DOHH2 (cell line): Measurements from ENCODE around the gene BLTP3A.

Source experiments
- H3F3A ChIP-seq: fragments of 200-600 bp; sonication (generic), shearing (Covaris generic); 2 replicates; pipeline ENCODE4 v1.6.0; 2016; ENCODE audit warnings: antibody characterized with exemption, mild to moderate bottlenecking; ENCODE audit not compliant: control insufficient read depth, insufficient read depth
- H3K27ac ChIP-seq: fragments of 200-600 bp; sonication (generic); 2 replicates; pipeline ENCODE4 v1.5.1; 2014; ENCODE audit warnings: low read depth, mild to moderate bottlenecking, low read length, moderate library complexity
- H3K27me3 ChIP-seq: fragments of 200-600 bp; sonication (generic); 2 replicates; pipeline ENCODE4 v1.6.1; 2014; ENCODE audit warnings: mild to moderate bottlenecking, low read length, mixed read lengths; ENCODE audit not compliant: control insufficient read depth
- H3K36me3 ChIP-seq: fragments of 200-600 bp; sonication (generic); 2 replicates; pipeline ENCODE4 v1.6.1; 2014; ENCODE audit warnings: mild to moderate bottlenecking, low read length, moderate library complexity, mixed read lengths; ENCODE audit not compliant: control insufficient read depth
- H3K4me1 ChIP-seq: fragments of 200-600 bp; sonication (generic); 2 replicates; pipeline ENCODE4 v1.6.1; 2014; ENCODE audit warnings: mild to moderate bottlenecking, low read length, mixed read lengths; ENCODE audit not compliant: control insufficient read depth
- H3K4me2 ChIP-seq: fragments of 200-600 bp; sonication (generic); 2 replicates; pipeline ENCODE4 v1.6.0; 2014; ENCODE audit warnings: mild to moderate bottlenecking, low read length, moderate library complexity
- H3K4me3 ChIP-seq: fragments of 200-600 bp; sonication (generic); 2 replicates; pipeline ENCODE4 v1.5.1; 2014; ENCODE audit warnings: mild to moderate bottlenecking, low read length, mixed read lengths
- H3K79me2 ChIP-seq: fragments of 200-600 bp; sonication (generic); 2 replicates; pipeline ENCODE4 v1.6.1; 2014; ENCODE audit warnings: mild to moderate bottlenecking, low read length, mixed read lengths; ENCODE audit not compliant: control insufficient read depth
- H3K9me2 ChIP-seq: fragments of 200-600 bp; sonication (generic); replicated peaks from 2 replicates; pipeline ENCODE4 v1.6.1; 2014; ENCODE audit warnings: mild to moderate bottlenecking, low read length, mixed read lengths; ENCODE audit not compliant: control insufficient read depth
- H3K9me3 ChIP-seq: fragments of 200-600 bp; sonication (generic); 2 replicates; pipeline ENCODE4 v1.6.1; 2014; ENCODE audit warnings: antibody characterized with exemption, low read length, mixed read lengths; ENCODE audit not compliant: control insufficient read depth, insufficient read depth
- H4K20me1 ChIP-seq: fragments of 200-600 bp; sonication (generic); 2 replicates; pipeline ENCODE4 v1.6.0; 2014; ENCODE audit warnings: low read depth, mild to moderate bottlenecking, antibody characterized with exemption, low read length, moderate library complexity; ENCODE audit not compliant: control insufficient read depth, insufficient read depth
- CTCF ChIP-seq: fragments of 200-600 bp; sonication (generic); IDR thresholded peaks from one replicate; pipeline ENCODE4 v1.5.1; 2014; ENCODE audit warnings: antibody characterized with exemption, mild to moderate bottlenecking, low read depth, low read length; ENCODE audit not compliant: poor library complexity, severe bottlenecking
- EZH2phosphoT487 ChIP-seq: fragments of 200-600 bp; sonication (generic); IDR thresholded peaks from 2 replicates; pipeline ENCODE4 v1.6.1; 2017; ENCODE audit warnings: borderline replicate concordance, mild to moderate bottlenecking, antibody characterized with exemption, low read length, moderate library complexity, mixed read lengths

The BLTP3A gene

GRCh38 chr6:34768148-34768547 lies 23.7 kb upstream of the BLTP3A start:
- Histone ChIP-seq H3K27me3 (no peaks in the 10 kb centered on the region), H3F3A (0 out of 2 replicates have a peak, but pooled peaks cover 6% of the 10 kb centered on the region), H3K79me2 (peaks cover 27% of the 10 kb centered on the region), H3K27ac (no peak overlapping the region), H4K20me1 (no peaks in the 10 kb centered on the region), H3K9me2 (no peaks in the 10 kb centered on the region), H3K4me3 (no peak overlapping the region), H3K4me2 (no peak overlapping the region), H3K9me3 (no peaks in the 10 kb centered on the region), H3K4me1 (no peaks in the 10 kb centered on the region), H3K36me3 (peaks cover 76% of the 10 kb centered on the region)
- TF ChIP-seq CTCF (no peak), EZH2phosphoT487 (no peak)

- Histone ChIP-seq H3K4me3 (no peak overlapping the region), H3K27me3 (no peaks in the 10 kb centered on the region), H3K36me3 (peaks cover 78% of the 10 kb centered on the region), H3K4me1 (no peaks in the 10 kb centered on the region), H3K27ac (no peak overlapping the region), H3K79me2 (peaks cover 10% of the 10 kb centered on the region), H4K20me1 (no peaks in the 10 kb centered on the region), H3K4me2 (no peak overlapping the region), H3K9me2 (no peaks in the 10 kb centered on the region), H3F3A (0 out of 2 replicates have a peak, but pooled peaks cover 6% of the 10 kb centered on the region), H3K9me3 (no peaks in the 10 kb centered on the region)
- TF ChIP-seq CTCF: no peak
- TF ChIP-seq EZH2phosphoT487: no peak
Measured at GRCh38 chr6:34771727-34772126, 20.2 kb upstream of the BLTP3A start.

- Histone ChIP-seq H3K4me2 (no peak overlapping the region), H3K27ac (no peak overlapping the region), H3K4me3 (no peak overlapping the region), H3K4me1 (no peaks in the 10 kb centered on the region), H3K36me3 (peaks cover 72% of the 10 kb centered on the region), H3F3A (peaks cover 4% of the 10 kb centered on the region; the same call in 1 of the 2 replicates), H3K27me3 (no peaks in the 10 kb centered on the region), H3K79me2 (peaks cover 4% of the 10 kb centered on the region; the same call in 1 of the 2 replicates), H3K9me2 (no peaks in the 10 kb centered on the region), H3K9me3 (no peaks in the 10 kb centered on the region), H4K20me1 (no peaks in the 10 kb centered on the region)
- TF ChIP-seq CTCF (no peak), EZH2phosphoT487 (no peak)
Measured at GRCh38 chr6:34772940-34773339, 18.9 kb upstream of the BLTP3A start.

GRCh38 chr6:34773916-34774315 lies 18.0 kb upstream of the BLTP3A start:
- H3K27ac ChIP-seq: no peak overlapping the region
- H3K27me3 ChIP-seq: no peaks in the 10 kb centered on the region
- peaks cover 6% of the 10 kb centered on the region; the same call in 1 of the 2 replicates for H3F3A ChIP-seq
- no peaks in the 10 kb centered on the region for H3K9me3 ChIP-seq
- no peaks in the 10 kb centered on the region for H3K4me1 ChIP-seq
- H3K9me2 ChIP-seq: no peaks in the 10 kb centered on the region
- H3K4me2 ChIP-seq: no peak overlapping the region
- H4K20me1 ChIP-seq: no peaks in the 10 kb centered on the region
- TF ChIP-seq EZH2phosphoT487 (no peak), CTCF (no peak)
- peaks cover 4% of the 10 kb centered on the region; the same call in 1 of the 2 replicates for H3K79me2 ChIP-seq
- peaks cover 62% of the 10 kb centered on the region for H3K36me3 ChIP-seq
- no peak overlapping the region for H3K4me3 ChIP-seq
